ENCODE measurements around the gene ITPKC. TPM values are rescaled to one million over a fixed set of nuclear protein-coding genes. Genes with fewer than 3 reads are reported as not detected.
A peak's percentile ranks its signal among the peaks of the same experiment; 100 is the strongest.

The ITPKC gene
- total and polyA plus RNA-seq, 4 donors, result 28.0 to 97.2 (median 43.1) TPM

- TF ChIP-seq CTCF (IDR thresholded peaks at IDR 0.05; ENCODE audit: control extremely low read depth, extremely low read depth), result no peak
- DNase-seq (peak; percentile 95), ATAC-seq (ENCODE audit: insufficient read depth, low FRiP score) (peak; percentile 62)
- Histone ChIP-seq H3K9me3 (ENCODE audit: control insufficient read depth in 4 of 4, insufficient read depth in 3 of 4, low read length in 3 of 4) (no peaks in the 10 kb centered on the region), H3K27me3 (ENCODE audit: control insufficient read depth in 3 of 3, insufficient read depth in 3 of 3, low read length in 2 of 3) (no peaks in the 10 kb centered on the region), H3K4me3 (peak overlapping the region; percentile 30), H3K4me1 (ENCODE audit: control insufficient read depth in 5 of 5, insufficient read depth in 5 of 5, low read length in 5 of 5) (peaks cover 0 to 41% (median 11%) of the 10 kb centered on the region in 5 donors), H3K27ac (ENCODE audit: low read depth in 1 of 2, low read length in 1 of 2) (peak overlapping the region; percentile 86 to 93), H3K36me3 (ENCODE audit: control insufficient read depth in 4 of 4, insufficient read depth in 4 of 4, low read length in 4 of 4) (peaks cover 0 to 9% (median under 1%) of the 10 kb centered on the region in 4 donors), H3K9ac (ENCODE audit: insufficient read depth in 1 of 2, low read length in 2 of 2) (peak overlapping the region; percentile 12 to 72)
- WGBS, 2 donors, result 2 to 4% methylated on average over 31 of the region's 31 CpGs
Observed at GRCh38 chr19:40714441-40715299, 2.2 kb upstream of the ITPKC start.

- H3K4me3 ChIP-seq, result peak overlapping the region; percentile 40
- peak overlapping the region; percentile 72 to 94 for H3K9ac ChIP-seq (ENCODE audit: insufficient read depth in 1 of 2, low read length in 2 of 2)
- peak overlapping the region; percentile 93 to 95 for H3K27ac ChIP-seq (ENCODE audit: low read depth in 1 of 2, low read length in 1 of 2)
- no peak for TF ChIP-seq CTCF (IDR thresholded peaks at IDR 0.05; ENCODE audit: control extremely low read depth, extremely low read depth)
- DNase-seq (no peak), ATAC-seq (ENCODE audit: insufficient read depth, low FRiP score) (no peak)
- peaks cover under 1 to 47% (median 20%) of the 10 kb centered on the region in 5 donors for H3K4me1 ChIP-seq (ENCODE audit: control insufficient read depth in 5 of 5, insufficient read depth in 5 of 5, low read length in 5 of 5)
- H3K9me3 ChIP-seq (ENCODE audit: control insufficient read depth in 4 of 4, insufficient read depth in 3 of 4, low read length in 3 of 4), result no peaks in the 10 kb centered on the region
- H3K36me3 ChIP-seq (ENCODE audit: control insufficient read depth in 4 of 4, insufficient read depth in 4 of 4, low read length in 4 of 4), result peaks cover 0 to 9% (median 0%) of the 10 kb centered on the region in 4 donors
- H3K27me3 ChIP-seq (ENCODE audit: control insufficient read depth in 3 of 3, insufficient read depth in 3 of 3, low read length in 2 of 3), result no peaks in the 10 kb centered on the region
- 5 to 8% methylated on average over 8 of the region's 8 CpGs for WGBS, 2 donors
Observed at GRCh38 chr19:40716031-40716481, 856 bp upstream of the ITPKC start.

- H3K4me1 ChIP-seq (ENCODE audit: control insufficient read depth in 5 of 5, insufficient read depth in 5 of 5, low read length in 5 of 5), result peaks cover 12 to 47% (median 20%) of the 10 kb centered on the region in 5 donors
- DNase-seq (peak in 2 of 3 donors; percentile 18 to 39), ATAC-seq (ENCODE audit: insufficient read depth, low FRiP score) (no peak)
- TF ChIP-seq CTCF (IDR thresholded peaks at IDR 0.05; ENCODE audit: control extremely low read depth, extremely low read depth), result no peak
- H3K4me3 ChIP-seq, result peak overlapping the region; percentile 79
- peak overlapping the region; percentile 74 to 92 for H3K9ac ChIP-seq (ENCODE audit: insufficient read depth in 1 of 2, low read length in 2 of 2)
- peaks cover 0 to 5% (median 0%) of the 10 kb centered on the region in 4 donors for H3K36me3 ChIP-seq (ENCODE audit: control insufficient read depth in 4 of 4, insufficient read depth in 4 of 4, low read length in 4 of 4)
- no peaks in the 10 kb centered on the region for H3K27me3 ChIP-seq (ENCODE audit: control insufficient read depth in 3 of 3, insufficient read depth in 3 of 3, low read length in 2 of 3)
- no peaks in the 10 kb centered on the region for H3K9me3 ChIP-seq (ENCODE audit: control insufficient read depth in 4 of 4, insufficient read depth in 3 of 4, low read length in 3 of 4)
- H3K27ac ChIP-seq (ENCODE audit: low read depth in 1 of 2, low read length in 1 of 2), result peak overlapping the region; percentile 93 to 95
- WGBS, 2 donors, result 1 to 3% methylated on average over 20 of the region's 20 CpGs
Observed at GRCh38 chr19:40717325-40717879, 490 bp downstream of the ITPKC start.

Data from lung (tissue), 12 donors.